ENCODE results near the gene RND3.

The RND3 gene

DNA sequence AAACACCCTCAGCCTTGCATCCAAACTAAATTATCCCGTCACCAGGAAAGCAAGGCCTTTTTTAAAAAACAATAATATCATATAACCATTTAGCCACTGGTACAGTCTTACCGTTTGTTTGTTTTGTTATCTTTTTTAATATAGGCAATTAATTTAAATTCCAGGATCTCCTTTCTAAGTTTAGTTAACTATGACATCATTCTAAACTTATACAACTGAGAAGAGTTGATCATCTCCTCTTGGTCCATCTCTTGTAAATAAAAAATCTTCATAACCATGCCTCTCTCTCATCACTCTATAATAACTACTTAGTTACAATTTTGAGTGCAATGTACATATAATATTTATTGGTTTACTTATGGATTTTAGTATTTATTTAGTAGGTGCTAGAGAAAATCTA lies 46.2 kb downstream of the RND3 start:
- DNase-seq (ENCODE audit: low read depth): no peak

DNA sequence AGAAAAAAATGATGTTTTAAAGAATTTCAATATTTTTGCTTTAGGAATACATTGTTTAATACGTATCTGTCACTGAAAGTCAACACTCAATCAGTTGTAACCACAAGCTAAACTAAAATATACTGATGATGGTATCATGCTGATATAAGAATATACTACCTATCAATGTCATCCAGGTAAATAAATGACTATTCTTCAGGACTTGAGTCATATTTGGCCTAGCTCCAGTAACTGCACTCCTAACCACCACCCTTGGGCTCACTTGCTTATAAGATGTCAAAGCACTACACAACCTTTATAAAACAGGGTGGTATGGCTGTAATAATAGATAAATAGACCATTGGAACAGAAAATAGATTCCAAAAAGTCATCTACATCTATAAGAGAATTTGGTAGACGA lies 48.8 kb downstream of the RND3 start:
- no peak for DNase-seq (ENCODE audit: low read depth)

DNA sequence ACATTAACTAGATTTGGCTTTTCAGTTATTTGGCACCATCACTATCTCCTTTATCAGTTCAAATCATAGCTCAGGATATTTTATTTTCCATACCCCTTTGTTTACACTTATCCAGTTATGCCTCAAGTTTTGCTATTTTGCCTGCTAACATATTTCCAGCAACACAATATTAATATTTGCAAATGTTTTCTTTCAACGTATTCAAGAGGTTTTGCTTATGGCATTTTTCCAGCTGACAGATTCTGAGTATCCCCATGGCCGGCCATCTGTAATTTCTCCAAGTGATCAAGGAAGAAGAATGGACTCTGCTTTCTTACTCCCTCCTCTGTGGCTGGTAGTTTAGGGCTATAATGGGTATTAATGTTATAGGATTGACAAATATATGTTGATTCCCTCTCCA lies 49.4 kb downstream of the RND3 start:
- no peak for DNase-seq (ENCODE audit: low read depth)

DNA sequence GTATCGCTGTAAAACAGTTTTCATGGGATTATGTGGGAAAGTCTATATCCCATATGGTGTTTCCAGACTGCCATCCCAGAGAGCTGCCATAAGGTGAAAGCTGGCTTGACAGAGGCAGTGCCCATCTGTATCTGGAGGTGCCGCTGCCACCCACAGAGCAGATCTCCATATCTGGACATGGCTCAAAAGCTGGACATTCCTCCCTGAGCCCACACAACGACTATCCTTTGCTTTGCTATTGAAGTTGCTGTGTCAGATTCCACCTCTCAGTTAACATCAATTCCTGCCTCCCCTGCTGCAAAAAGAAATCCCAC lies 55.2 kb downstream of the RND3 start:
- no peak for DNase-seq (ENCODE audit: low read depth)

DNA sequence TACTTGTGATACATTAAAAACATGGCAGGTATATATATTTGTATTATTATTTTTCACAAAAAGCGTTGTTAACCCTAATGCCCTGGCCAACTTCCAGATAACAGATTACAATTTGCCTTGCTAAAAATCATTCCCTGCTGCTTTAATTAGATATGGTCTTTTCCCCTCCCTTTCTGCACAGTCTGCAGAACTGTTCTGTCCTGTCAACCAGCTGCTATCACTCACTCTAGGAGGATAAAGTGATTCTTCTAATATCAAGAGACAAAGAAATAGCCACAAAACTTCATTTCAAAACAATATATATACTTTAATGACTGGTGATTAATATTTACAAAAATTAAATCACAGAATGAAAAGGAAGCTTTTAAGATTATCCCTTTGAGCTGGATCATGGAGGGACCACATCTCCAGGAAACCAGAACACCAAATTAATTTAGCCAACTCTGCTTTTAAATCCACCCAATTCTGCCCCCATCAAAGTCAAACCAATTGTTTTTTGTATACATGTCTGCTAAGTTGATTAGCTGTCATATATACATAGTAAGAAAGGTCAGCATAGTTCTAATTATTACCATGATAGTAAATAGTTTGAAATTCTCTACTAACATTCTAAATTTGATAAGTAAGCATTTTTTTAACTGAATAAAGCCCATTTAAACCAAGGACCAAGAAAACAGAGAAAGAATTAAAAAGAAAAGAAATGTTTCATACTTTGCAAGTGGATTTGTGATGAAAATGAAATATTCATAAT lies 55.7 kb downstream of the RND3 start:
- no peak for DNase-seq (ENCODE audit: low read depth)

DNA sequence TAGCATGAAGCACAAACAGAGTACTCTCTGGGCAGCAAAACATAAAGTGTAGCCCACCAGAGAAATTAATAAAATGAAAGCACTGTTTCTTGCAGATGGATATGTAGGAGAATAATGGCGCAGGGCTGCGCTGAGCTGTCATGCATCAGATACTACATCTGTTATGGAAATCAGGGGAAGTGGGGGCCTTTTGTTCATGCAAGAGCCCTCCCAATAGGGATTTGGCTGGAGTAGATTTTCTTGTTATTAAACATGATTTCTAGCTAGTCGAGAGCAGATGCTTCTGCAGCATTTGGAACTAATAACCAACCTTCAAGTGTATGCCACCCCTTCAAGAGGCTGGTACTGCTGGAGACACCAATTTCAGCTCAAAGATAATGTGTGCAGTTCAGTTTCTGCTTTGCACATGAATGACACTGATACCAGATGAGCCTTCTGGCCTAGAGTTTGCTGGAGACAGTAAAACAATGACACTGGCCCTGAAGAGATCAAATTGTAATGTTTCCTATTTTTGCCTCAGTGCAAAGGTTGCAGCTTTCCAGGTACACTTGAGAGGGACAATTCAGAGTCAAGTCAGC lies 58.0 kb downstream of the RND3 start:
- DNase-seq (ENCODE audit: low read depth): no peak

DNA sequence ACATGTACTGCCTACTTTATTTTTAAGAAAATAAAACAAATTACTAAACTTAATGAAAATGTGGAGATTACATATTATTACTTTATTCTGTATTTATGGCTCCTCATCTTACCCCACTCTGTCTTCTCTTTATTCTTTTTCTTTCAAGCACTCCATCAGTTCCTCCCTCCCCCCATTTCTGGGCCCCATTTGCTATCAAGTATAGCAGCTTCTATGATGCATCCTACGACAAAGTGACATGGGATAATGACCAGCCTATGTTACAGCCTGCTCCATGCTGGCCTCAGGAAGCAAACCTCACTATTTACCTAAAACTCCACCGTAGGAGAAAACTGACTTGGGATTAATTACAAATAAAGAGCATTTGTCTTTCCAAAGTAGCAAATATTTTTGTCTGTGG lies 58.8 kb downstream of the RND3 start:
- no peak for DNase-seq (ENCODE audit: low read depth)

DNA sequence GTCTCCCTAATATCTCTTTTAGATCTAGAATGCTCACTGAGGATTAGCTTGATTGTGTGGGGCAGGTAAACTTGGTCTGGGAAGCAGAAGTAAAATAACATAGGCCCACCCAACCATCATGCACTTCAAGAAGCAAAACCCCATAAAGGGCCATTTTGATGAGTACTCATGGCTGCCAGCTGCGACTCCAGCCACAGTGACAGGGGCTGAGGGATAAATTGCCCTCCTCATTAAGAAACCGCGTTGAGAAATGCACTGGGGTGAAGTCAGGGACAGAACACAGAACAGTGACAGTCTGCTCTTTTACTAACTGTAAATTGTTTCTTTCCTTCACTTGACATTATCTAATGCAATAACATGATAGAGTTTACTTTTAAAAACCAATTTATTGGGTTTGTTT lies 60.2 kb downstream of the RND3 start:
- DNase-seq (ENCODE audit: low read depth): no peak

DNA sequence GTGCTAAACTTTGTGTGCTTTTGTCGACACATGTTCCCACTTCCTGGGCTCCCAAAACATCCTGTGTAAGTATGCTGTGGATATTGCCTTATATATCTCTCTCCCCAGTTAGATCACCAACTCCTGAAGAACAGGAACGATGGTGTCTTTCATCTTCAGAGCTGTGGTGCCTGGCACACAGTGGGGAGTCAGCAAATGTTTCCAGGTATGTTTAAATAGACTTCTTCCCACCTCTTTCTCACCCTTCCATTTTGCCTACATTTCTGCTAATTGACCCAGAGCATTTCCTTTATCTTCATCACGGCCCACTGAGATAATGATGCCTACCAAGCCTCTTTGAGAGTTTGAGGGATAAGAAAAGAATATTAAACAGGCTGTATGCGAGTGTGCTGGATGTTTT lies 60.7 kb downstream of the RND3 start:
- no peak for DNase-seq (ENCODE audit: low read depth)

DNA sequence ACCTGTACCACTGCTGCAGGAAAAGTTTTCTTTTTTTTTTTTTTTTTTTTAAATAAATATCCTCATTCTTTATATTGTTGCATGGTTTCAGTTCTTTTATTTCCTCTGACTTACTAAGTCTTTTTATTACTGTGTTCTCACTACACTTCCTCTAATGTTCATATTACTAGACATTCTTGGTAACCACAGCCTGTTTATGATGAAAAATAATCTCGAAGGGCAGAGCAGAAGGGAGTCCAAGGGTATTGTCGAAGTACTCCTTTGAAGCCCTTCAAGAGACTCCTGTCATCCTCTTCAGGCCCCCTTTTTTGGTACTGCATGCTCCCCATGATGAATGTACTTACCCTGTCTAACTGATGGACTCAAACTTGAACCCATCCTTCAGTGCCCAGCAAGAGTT lies 61.2 kb downstream of the RND3 start:
- no peak for DNase-seq (ENCODE audit: low read depth)

DNA sequence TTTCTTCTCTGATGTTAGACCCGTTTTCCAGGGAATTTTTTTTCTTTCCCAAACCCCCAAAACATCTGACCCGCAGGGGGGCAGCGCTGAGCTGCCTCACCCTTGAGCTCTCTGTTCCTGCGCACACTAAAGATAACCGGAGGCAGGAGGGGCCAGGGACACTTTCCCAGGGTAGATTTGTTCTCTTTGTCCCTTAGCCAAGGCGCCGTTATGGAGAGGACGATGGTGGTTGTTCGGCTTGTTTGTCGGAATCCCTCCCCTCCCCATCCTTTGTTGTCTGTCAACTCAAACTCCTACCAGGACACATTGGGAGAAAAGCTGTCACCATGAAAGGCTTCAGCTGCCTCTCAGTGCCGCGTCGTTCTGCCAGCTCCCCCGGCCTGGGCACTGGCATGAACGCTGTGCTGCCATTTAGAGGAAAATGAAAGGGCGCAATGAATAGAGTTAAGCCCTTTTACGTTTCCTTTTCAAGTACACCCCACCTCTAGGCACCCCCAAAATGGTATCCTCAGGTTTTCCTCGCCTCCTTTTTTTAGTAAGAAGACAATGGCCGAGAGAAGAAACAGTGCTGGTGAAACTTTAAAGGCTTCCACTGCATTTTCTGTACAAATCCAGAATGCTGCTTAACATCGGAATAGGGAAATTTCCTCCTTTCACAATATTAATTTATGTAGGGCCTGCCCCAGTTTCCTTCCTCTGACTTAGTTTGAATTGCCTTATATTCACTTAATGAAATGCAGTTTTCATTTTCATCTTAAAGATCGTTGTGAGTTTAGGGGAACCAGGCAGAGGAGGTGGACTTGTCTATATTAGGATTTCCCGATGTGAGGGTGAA lies 62.1 kb downstream of the RND3 start:
- no peak for DNase-seq (ENCODE audit: low read depth)

DNA sequence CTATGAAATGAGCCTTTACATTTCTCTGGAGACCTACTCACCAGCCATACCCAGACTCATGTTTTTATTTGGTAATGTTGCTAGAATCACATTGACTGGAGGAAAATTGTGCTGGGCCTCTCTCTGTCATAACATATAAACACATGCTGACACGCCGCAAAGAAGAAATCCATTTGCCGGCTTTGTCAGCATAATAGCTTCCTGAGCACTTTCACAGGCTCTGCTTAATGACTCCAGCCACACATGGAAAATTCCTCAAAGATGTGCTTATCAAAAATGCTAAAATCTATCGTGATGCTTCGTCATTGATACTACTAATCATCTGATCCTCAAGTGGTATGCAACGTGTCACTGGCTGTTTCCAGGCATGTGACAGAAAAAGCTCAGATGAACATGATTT lies 63.1 kb downstream of the RND3 start:
- no peak for DNase-seq (ENCODE audit: low read depth)

DNA sequence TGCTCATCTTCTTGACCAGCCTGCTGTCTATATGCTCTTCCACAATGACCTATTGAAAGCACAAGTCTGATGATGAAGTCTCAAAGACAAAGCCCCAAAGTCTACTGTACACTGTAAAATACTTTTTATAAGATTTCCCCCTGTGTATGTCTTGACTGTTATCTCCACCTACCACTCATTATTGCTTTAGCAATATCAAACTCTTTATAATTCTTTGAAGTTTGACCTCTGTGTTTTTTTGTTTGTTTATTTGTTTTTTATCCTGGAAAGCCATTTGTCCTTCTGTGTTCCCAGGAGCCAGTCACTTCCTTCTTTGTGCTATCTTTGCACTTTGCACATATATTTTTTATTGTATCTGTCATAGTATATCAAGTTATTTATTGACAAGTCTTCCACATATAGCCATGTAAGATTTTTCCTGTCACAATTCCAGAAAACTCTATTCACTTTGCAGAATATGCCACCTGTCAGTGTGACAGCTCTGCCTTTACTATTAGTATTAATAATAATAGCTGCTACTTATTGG lies 66.3 kb downstream of the RND3 start:
- DNase-seq (ENCODE audit: low read depth): no peak

DNA sequence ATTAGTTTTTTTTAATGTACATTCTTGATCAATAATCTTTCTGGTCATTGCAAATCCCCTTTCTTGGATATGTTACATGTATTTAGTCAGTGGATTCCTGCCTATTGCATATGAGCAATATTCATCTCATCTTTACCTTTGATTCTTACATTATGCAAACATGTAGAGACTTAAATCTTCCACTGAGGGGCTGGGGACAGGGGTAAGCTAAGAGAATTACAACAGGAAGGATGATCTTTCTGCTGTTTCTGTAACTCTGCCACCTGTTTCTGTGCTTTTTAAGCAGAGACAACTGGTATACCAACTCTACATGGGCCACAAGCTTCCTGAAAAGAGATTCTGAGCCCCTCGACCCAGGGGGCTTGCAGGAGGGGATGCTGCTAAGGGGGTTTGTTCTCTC lies 68.6 kb downstream of the RND3 start:
- no peak for DNase-seq (ENCODE audit: low read depth)

Data from stimulated activated CD8-positive, alpha-beta memory T cell treated with anti-CD3 and anti-CD28 coated beads, Interleukin-4, amount 100 ng/mL, for 24 hours (primary cell).